ENCODE data around the gene CACNA1G.

DNA sequence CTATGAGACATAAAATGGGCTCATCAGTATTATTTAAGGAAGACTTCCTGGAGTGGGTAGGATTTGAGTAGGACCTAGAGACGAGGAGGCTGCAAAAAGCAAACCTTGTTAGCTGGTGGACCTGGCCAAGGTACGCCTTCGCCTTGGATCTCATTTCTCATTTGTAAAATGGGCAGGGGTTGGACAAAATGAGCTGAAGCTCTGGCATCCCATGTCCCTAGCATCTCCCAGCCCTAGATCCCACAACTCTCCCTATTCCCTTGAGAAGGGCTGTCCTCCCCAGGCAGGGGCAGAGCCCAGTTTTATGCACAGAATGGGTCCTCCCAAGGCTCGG is 13.8 kb upstream of the CACNA1G start:
- TF ChIP-seq CTCF (IDR thresholded peaks at IDR 0.05) (no peak), ZFX (IDR thresholded peaks at IDR 0.05; ENCODE audit: borderline replicate concordance) (no peak)

Data from 22Rv1 (cell line).